ENCODE data around the gene PACRG. TPM values are rescaled to one million over a fixed set of nuclear protein-coding genes. Genes with fewer than 3 reads are reported as not detected.

PACRG gene
- total RNA-seq, 1 donor from 2014 or later = not detected

DNA sequence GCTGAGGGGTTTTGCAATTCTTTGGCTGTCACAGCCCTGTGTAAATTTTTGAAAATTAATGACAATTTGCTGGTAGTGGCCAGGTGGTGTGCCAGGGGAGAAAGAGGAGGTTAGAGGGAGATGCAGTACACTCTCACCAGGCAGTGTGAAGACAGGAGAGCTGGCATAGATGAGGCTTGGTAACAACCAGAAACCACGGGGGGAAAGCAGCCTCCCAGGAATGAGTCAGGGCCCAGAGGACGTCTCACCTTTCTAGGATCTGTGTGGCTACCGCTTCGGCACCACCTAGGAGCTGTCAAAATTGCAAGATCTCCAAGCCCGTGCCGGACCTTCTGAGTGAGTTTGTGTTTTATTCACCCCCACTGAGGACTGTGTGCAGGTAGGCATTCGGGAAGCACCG is 171.4 kb downstream of the PACRG start:
- Mint-ChIP-seq H3K27me3 (ENCODE audit: low read depth) (no peaks in the 10 kb centered on the region), H3K4me3 (ENCODE audit: low read depth) (no peak overlapping the region), H3K36me3 (ENCODE audit: low read depth) (no peaks in the 10 kb centered on the region), H3K27ac (no peak overlapping the region), H3K4me1 (ENCODE audit: low read depth) (no peaks in the 10 kb centered on the region), H3K9me3 (peaks cover 5% of the 10 kb centered on the region)
- no peak for DNase-seq (ENCODE audit: low spot score)
- intact Hi-C loops (cut with micrococcal nuclease) = no loop called here

DNA sequence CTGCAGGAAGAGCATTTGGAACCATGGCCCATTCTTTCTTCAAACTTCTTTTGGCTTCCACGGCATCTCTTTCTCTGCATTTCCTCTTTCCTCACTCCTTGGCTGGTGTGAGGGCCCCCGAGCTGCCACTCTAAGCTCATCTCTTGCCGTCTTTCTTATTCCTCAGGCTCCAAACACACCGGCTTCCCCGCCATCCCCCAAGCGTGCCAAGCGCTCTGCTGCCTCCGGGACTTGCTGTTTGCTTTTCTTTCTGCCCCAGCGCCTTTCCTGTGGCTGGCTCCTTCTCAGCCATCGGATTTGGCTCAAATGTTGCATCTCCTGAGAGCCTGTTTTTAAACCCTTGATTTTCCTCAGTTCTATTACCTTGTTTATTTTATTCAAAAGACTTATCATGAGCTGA is 172.7 kb downstream of the PACRG start:
- intact Hi-C loops (cut with micrococcal nuclease) = no loop called here
- no peak overlapping the region for H3K27ac Mint-ChIP-seq

DNA sequence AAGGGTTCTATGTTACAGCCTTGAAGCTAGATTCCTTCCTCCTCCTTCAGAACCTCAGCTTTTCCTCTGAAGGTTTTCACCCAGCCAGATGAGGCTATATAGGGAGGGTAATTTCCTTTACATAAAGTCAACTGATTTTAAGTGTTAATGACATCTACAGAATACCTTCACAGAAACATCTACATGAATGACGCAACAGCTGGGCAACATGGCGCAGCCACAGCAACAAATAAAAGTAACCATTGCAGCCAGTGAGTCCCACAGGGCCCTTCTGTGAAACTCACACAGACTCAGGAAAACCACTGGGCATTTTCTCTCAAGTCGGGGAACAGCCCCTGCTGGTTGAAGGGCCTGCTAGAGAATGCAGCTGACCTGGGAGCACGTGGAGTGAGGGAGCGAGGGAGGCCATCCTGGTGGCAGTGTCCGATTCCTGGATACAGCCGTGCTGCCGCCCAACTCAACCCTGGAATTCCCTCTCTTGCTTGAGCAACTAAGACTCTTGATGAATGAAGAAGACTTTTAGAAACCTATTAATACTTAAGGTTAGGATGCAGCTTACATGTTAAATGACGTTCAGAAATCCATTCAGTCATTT is 176.4 kb downstream of the PACRG start:
- Mint-ChIP-seq H3K4me3 (ENCODE audit: low read depth) (no peak overlapping the region), H3K27me3 (ENCODE audit: low read depth) (no peaks in the 10 kb centered on the region), H3K27ac (no peak overlapping the region), H3K4me1 (ENCODE audit: low read depth) (no peaks in the 10 kb centered on the region), H3K36me3 (ENCODE audit: low read depth) (no peaks in the 10 kb centered on the region), H3K9me3 (peaks cover 5% of the 10 kb centered on the region)
- DNase-seq (ENCODE audit: low spot score) = no peak
- intact Hi-C loops (cut with micrococcal nuclease) = no loop called here

More for the DNA sequence above, 172.7 kb downstream of the PACRG start:
- no peaks in the 10 kb centered on the region for H3K27me3 Mint-ChIP-seq (ENCODE audit: low read depth)
- no peaks in the 10 kb centered on the region for H3K36me3 Mint-ChIP-seq (ENCODE audit: low read depth)
- DNase-seq (ENCODE audit: low spot score) = no peak
- H3K4me3 Mint-ChIP-seq (ENCODE audit: low read depth) = no peak overlapping the region
- peaks cover 5% of the 10 kb centered on the region for H3K9me3 Mint-ChIP-seq
- H3K4me1 Mint-ChIP-seq (ENCODE audit: low read depth) = no peaks in the 10 kb centered on the region

DNA sequence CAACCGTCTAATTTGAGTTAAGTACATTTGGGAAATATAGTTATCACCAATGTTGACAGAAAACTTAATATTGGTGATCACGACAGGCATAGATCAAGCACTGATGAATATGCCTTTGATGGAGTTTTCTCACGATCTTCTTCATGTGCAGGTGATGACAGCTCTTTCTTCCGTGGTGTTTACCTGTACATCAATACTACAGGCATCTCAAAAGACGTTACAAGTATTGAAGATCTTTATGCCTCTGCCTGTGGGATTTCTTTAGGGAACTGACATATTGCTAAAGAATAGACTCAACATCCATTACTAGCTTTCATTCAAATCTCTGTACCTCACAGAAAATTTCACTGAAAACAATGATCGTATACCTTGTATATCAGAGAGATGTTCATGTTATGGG is 178.7 kb downstream of the PACRG start:
- no peaks in the 10 kb centered on the region for H3K9me3 Mint-ChIP-seq
- DNase-seq (ENCODE audit: low spot score) = no peak
- H3K36me3 Mint-ChIP-seq (ENCODE audit: low read depth) = no peaks in the 10 kb centered on the region
- no peaks in the 10 kb centered on the region for H3K4me1 Mint-ChIP-seq (ENCODE audit: low read depth)
- intact Hi-C loops (cut with micrococcal nuclease) = no loop called here
- H3K4me3 Mint-ChIP-seq (ENCODE audit: low read depth) = no peak overlapping the region
- H3K27ac Mint-ChIP-seq = no peak overlapping the region
- H3K27me3 Mint-ChIP-seq (ENCODE audit: low read depth) = no peaks in the 10 kb centered on the region

DNA sequence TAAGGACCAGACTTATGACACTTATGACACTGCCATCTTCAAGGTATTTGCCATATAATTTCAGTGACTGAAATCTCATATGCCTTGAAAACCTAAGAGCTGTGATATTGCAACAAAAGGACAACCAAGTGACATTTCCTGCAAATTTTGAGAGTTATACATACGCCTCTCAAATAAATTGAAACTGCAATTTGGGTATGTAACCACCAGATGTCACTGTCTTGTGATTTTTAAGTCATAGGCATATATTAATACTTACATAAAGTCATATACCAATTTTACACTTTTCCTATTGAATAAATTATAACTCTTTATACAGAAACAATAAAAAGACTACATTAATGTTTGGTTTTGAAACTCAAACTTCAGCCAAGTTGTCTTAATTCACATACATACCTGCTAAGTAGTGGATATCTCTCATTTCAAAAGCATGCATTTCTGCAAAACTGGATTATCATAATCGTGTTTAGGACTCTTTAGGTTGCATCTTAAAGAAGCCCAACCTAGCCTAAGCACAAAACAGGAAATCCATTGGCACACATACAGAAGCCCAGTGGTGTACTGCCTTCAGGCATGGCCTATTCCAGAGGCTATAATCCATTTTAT is 180.2 kb downstream of the PACRG start:
- no peak overlapping the region for H3K4me3 Mint-ChIP-seq (ENCODE audit: low read depth)
- H3K27ac Mint-ChIP-seq = no peak overlapping the region
- H3K4me1 Mint-ChIP-seq (ENCODE audit: low read depth) = no peaks in the 10 kb centered on the region
- DNase-seq (ENCODE audit: low spot score) = no peak
- no peaks in the 10 kb centered on the region for H3K36me3 Mint-ChIP-seq (ENCODE audit: low read depth)
- H3K9me3 Mint-ChIP-seq = no peaks in the 10 kb centered on the region
- intact Hi-C loops (cut with micrococcal nuclease) = no loop called here
- H3K27me3 Mint-ChIP-seq (ENCODE audit: low read depth) = no peaks in the 10 kb centered on the region

DNA sequence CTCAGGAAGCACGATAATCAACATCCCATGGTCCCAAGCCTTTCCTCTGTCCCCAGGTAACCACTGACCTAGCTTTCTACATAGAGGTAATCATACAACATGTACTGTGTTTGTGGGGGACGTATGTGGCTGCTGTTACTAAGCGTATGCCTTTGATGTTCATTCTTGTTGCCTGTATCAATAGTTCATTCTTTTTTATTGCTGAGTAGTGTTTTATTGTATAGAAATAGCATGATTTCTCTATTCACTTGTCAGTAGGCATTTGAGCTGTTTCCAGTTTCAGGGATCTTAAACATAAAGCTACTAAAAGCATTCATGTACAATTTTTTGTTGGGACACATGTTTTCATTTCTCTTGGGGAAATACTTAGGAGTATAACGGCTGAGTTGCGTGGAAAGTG is 185.4 kb downstream of the PACRG start:
- Mint-ChIP-seq H3K9me3 (no peaks in the 10 kb centered on the region), H3K27me3 (ENCODE audit: low read depth) (no peaks in the 10 kb centered on the region), H3K4me1 (ENCODE audit: low read depth) (no peaks in the 10 kb centered on the region), H3K27ac (no peak overlapping the region), H3K4me3 (ENCODE audit: low read depth) (no peak overlapping the region), H3K36me3 (ENCODE audit: low read depth) (no peaks in the 10 kb centered on the region)
- intact Hi-C loops (cut with micrococcal nuclease) = no loop called here
- no peak for DNase-seq (ENCODE audit: low spot score)

DNA sequence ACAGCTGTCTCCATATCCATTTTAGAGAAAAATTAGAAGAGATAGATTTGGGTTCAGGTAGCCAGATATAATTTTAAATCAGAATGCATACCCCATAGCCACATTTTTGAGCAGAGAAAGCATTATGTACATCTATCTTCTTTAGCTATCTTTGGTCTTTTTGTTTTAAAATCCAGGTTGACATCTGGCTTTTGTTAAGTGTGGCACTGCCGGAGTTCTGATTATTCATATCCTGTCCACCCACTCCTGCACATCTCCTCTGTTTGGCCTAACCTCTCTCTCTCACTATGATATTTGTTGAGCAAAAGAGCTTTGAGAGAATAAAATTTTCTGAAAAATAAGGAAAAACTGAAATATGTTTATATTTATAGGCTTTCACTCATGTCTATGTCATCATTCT is 189.7 kb downstream of the PACRG start:
- H3K27ac Mint-ChIP-seq = no peak overlapping the region
- no peak overlapping the region for H3K4me3 Mint-ChIP-seq (ENCODE audit: low read depth)
- no peaks in the 10 kb centered on the region for H3K4me1 Mint-ChIP-seq (ENCODE audit: low read depth)
- H3K36me3 Mint-ChIP-seq (ENCODE audit: low read depth) = no peaks in the 10 kb centered on the region
- no peak for DNase-seq (ENCODE audit: low spot score)
- intact Hi-C loops (cut with micrococcal nuclease) = no loop called here
- no peaks in the 10 kb centered on the region for H3K9me3 Mint-ChIP-seq
- no peaks in the 10 kb centered on the region for H3K27me3 Mint-ChIP-seq (ENCODE audit: low read depth)

DNA sequence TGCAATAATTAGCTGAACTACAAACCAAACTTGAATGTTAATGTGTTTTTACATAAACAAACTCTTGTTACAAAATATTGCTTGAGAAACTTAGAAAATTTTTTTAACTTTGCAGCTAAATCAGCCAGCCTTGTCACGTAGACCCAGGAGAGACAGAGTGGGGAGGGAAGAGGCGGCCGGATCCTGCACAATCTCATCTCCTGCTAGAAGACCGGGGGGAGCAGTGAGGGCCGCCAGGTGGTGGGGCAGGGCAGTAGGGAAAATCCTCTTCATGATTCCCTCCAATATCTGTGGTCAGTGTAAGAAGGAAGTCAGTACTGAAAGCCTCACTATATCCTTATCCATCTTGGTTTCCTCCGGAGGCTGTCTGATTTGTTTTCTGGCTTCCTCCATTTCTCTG is 193.3 kb downstream of the PACRG start:
- Mint-ChIP-seq H3K27ac (no peak overlapping the region), H3K9me3 (peaks cover 12% of the 10 kb centered on the region), H3K27me3 (ENCODE audit: low read depth) (no peaks in the 10 kb centered on the region), H3K4me3 (ENCODE audit: low read depth) (no peak overlapping the region), H3K4me1 (ENCODE audit: low read depth) (no peaks in the 10 kb centered on the region), H3K36me3 (ENCODE audit: low read depth) (no peaks in the 10 kb centered on the region)
- DNase-seq (ENCODE audit: low spot score) = no peak
- intact Hi-C loops (cut with micrococcal nuclease) = no loop called here

DNA sequence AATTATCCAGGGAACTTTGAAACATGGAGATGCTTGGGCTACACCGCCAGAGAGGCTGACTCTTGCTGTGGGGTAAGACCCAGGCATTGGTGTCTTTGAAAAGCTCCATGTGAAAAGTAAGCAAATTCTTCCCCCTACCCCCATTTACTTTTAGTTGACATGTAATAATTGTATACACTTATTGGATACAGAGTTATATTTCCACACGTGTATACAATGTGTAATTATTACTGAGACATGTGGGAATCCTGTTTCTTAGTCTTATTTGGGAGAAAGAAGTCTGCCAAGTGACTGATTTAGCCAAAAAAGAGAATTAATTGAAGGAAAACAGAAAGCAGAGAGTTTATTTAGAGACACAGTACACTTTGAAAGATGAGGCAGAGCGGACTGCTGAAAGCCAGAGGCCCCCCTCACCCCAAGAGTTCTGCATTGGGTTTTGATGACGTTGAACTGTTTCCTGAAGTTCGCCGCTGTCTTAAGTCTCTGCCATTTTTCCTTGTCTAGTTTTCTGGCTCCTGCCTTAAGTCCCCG is 193.8 kb downstream of the PACRG start:
- DNase-seq (ENCODE audit: low spot score) = no peak
- peaks cover 12% of the 10 kb centered on the region for H3K9me3 Mint-ChIP-seq
- no peaks in the 10 kb centered on the region for H3K36me3 Mint-ChIP-seq (ENCODE audit: low read depth)
- no peak overlapping the region for H3K4me3 Mint-ChIP-seq (ENCODE audit: low read depth)
- H3K4me1 Mint-ChIP-seq (ENCODE audit: low read depth) = no peaks in the 10 kb centered on the region
- H3K27ac Mint-ChIP-seq = no peak overlapping the region
- intact Hi-C loops (cut with micrococcal nuclease) = no loop called here
- no peaks in the 10 kb centered on the region for H3K27me3 Mint-ChIP-seq (ENCODE audit: low read depth)

DNA sequence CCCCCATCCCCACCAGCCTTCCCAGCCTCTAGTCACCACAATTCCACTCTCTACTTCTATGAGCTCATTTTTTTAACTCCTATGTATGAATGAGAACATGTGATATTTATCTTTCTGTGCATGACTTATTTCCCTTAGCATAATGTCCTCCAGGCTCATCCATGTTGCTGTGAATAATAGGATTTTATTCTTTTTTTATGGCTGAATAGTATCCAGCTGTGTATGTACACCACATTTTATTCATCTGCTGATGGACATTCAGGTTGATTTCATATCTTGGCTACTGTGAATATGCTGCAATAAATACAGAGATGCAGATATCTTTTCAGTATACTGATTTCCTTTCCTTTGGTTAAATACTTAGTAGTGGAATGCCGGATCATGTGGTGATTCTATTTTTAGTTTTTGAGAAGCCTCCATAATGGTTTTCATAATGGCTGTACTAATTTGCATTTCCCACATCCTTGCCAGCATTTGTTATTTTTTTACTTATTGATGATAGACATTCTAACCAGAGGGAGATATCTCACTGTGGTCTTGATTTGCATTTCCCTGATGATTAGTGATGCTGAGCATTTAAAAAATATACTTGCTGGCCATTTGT is 194.9 kb downstream of the PACRG start:
- intact Hi-C loops (cut with micrococcal nuclease) = no loop called here
- H3K4me3 Mint-ChIP-seq (ENCODE audit: low read depth) = no peak overlapping the region

DNA sequence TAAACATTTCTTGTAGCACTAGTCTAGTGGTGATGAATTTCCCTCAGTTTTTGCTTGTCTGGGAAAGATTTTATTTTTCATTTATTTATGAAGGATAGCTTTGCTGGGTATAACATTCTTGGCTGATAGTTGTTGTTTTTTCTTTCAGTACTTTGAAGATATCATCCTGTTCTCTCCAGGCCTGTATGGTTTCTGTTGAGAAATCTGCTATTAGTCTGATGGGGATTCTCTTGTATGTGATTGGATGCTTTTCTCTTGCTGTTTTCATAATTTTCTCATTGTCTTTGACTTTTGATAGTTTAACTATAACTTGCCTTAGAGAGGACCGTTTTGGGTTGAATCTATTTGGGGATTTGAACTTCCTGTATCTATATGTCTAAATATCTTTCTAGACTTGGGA is 207.1 kb downstream of the PACRG start:
- Mint-ChIP-seq H3K36me3 (ENCODE audit: low read depth) (no peaks in the 10 kb centered on the region), H3K9me3 (peaks cover 30% of the 10 kb centered on the region), H3K27ac (no peak overlapping the region), H3K4me3 (ENCODE audit: low read depth) (no peak overlapping the region), H3K27me3 (ENCODE audit: low read depth) (no peaks in the 10 kb centered on the region), H3K4me1 (ENCODE audit: low read depth) (no peaks in the 10 kb centered on the region)
- DNase-seq (ENCODE audit: low spot score) = no peak
- intact Hi-C loops (cut with micrococcal nuclease) = no loop called here

More for the DNA sequence above, 194.9 kb downstream of the PACRG start:
- Mint-ChIP-seq H3K27ac (no peak overlapping the region), H3K27me3 (ENCODE audit: low read depth) (no peaks in the 10 kb centered on the region), H3K9me3 (peaks cover 15% of the 10 kb centered on the region), H3K36me3 (ENCODE audit: low read depth) (no peaks in the 10 kb centered on the region), H3K4me1 (ENCODE audit: low read depth) (no peaks in the 10 kb centered on the region)
- DNase-seq (ENCODE audit: low spot score) = no peak

DNA sequence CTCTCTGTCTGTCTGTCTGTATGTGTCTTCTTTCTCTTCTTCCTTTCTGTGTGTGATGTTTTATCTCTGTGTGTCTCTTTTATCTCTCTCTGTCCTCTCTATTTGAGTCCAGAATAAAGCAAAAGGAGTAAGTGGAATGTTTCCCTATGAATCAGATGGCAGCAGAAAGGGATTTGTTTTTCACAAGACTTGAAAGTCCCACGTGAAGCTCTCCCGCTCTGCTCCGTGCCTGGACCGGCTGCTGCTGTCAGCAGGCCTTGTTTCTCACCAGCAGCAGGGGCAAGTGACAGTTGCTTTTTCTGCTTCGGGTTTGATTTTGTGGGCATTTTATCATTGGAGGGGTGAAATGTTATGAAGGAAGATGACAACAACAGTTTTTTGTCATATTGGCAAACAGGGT is 212.7 kb downstream of the PACRG start:
- H3K27ac Mint-ChIP-seq = no peak overlapping the region
- no peaks in the 10 kb centered on the region for H3K36me3 Mint-ChIP-seq (ENCODE audit: low read depth)
- intact Hi-C loops (cut with micrococcal nuclease) = no loop called here

DNA sequence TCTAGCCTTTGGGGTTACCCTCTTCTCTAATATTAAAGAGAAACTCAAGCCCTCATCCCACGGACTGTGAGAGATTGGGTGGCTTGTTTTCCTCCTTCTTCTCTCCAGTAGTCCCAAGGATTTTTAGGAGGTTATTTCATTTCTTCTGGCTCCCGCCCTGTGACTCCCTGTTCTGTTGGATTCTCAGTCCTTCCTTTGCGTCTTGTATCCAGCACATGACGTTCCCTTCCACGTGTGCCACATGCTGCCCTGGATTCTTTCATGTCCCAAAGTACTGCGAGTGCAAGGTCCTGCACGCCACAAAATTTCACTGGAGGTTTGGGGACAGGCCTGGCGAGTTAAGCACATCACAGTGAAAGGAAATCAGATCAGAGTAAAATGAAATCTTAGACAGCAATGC is 213.4 kb downstream of the PACRG start:
- Mint-ChIP-seq H3K36me3 (ENCODE audit: low read depth) (no peaks in the 10 kb centered on the region), H3K4me3 (ENCODE audit: low read depth) (no peak overlapping the region), H3K4me1 (ENCODE audit: low read depth) (no peaks in the 10 kb centered on the region), H3K27ac (no peak overlapping the region), H3K27me3 (ENCODE audit: low read depth) (no peaks in the 10 kb centered on the region), H3K9me3 (peaks cover 27% of the 10 kb centered on the region)
- DNase-seq (ENCODE audit: low spot score) = no peak
- intact Hi-C loops (cut with micrococcal nuclease) = no loop called here

More for the DNA sequence above, 212.7 kb downstream of the PACRG start:
- H3K4me3 Mint-ChIP-seq (ENCODE audit: low read depth) = no peak overlapping the region
- H3K9me3 Mint-ChIP-seq = peaks cover 31% of the 10 kb centered on the region
- DNase-seq (ENCODE audit: low spot score) = no peak
- H3K27me3 Mint-ChIP-seq (ENCODE audit: low read depth) = no peaks in the 10 kb centered on the region
- no peaks in the 10 kb centered on the region for H3K4me1 Mint-ChIP-seq (ENCODE audit: low read depth)

All from activated T-helper 2 cell treated with anti-CD3 and anti-CD28 coated beads, Interferon-gamma antibody, Interleukin-2, Interleukin-4, amounts not matched to agents 10 μg/mL and 5 μg/mL and 100 μg/mL, durations not matched to agents 14 hours and 24 hours and 36 hours (primary cell).